Nephron progenitor cell (in vitro differentiated cells): Measurements from ENCODE around the gene CACNA1G.
A peak's percentile ranks its signal among the peaks of the same experiment; 100 is the strongest.

Experiments used
- DNase-seq: peaks from one replicate; pipeline ENCODE4 v3.0.0; 2021
- H3K27ac Mint-ChIP-seq: 2 replicates; pipeline ENCODE4 v1.8.0; 2021; ENCODE audit warnings: mild to moderate bottlenecking, moderate library complexity, mixed read lengths
- H3K27me3 Mint-ChIP-seq: 2 replicates; pipeline ENCODE4 v1.8.0; 2021; ENCODE audit warnings: mild to moderate bottlenecking, low read depth, mixed read lengths; ENCODE audit not compliant: poor library complexity
- H3K36me3 Mint-ChIP-seq: 2 replicates; pipeline ENCODE4 v1.8.0; 2021; ENCODE audit warnings: low read depth, mixed read lengths
- H3K4me1 Mint-ChIP-seq: 2 replicates; pipeline ENCODE4 v1.8.0; 2021; ENCODE audit warnings: mixed read lengths
- H3K4me3 Mint-ChIP-seq: 2 replicates; pipeline ENCODE4 v1.8.0; 2021; ENCODE audit warnings: mild to moderate bottlenecking, moderate library complexity, mixed read lengths
- H3K9me3 Mint-ChIP-seq: 2 replicates; pipeline ENCODE4 v1.8.0; 2021; ENCODE audit warnings: mild to moderate bottlenecking, moderate library complexity, mixed read lengths
- CTCF ChIP-seq: fragments of 200-600 bp; sonication (generic); IDR thresholded peaks from 2 replicates; pipeline ENCODE4 v1.5.0; 2021; ENCODE audit warnings: antibody characterized with exemption

Gene CACNA1G

DNA sequence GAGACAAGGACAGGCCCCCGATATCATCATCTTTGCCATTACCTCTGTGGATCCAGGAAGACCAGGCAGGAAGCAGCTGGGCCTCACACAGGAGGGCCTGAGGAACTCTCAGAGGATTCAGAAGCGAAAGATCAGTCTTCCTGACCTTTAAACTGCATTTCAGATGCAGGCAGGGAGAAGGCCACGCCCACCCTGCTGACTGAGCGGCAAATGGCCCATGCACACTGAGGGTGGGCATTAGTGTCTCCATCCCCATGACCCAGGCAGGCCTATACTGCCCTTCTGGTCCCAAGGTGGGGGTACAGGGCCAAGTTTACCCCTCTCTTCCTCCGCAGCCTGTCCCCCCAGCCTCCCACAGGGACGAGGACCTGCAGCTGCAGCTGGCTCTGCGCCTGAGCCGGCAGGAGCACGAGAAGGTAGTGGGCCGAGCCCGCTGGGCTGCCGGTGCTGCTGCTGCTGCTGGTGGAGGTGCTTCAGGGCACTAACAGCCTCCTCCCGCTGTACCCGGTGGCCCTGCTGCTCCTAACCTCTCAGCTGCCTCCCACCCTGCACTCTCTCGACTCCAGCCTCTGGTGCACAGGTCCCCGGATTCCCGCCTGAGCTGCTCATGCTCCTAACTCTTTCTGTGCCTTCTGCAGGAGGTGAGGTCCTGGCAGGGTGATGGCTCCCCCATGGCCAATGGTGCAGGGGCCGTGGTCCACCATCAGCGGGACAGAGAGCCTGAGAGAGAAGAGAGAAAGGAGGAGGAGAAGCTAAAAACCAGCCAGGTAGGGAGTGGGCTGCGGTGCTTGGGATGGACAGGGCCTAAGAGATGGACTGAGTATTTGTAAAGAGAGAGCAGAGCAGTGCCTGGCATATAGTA, 21.7 kb upstream of the CACNA1G start:
- Mint-ChIP-seq H3K4me1 (peaks cover 71% of the 10 kb centered on the region), H3K9me3 (no peaks in the 10 kb centered on the region), H3K27ac (peak overlapping the region; percentile 81), H3K4me3 (no peak overlapping the region), H3K27me3 (peaks cover 35% of the 10 kb centered on the region), H3K36me3 (no peaks in the 10 kb centered on the region)
- TF ChIP-seq CTCF: no peak
- DNase-seq: no peak

DNA sequence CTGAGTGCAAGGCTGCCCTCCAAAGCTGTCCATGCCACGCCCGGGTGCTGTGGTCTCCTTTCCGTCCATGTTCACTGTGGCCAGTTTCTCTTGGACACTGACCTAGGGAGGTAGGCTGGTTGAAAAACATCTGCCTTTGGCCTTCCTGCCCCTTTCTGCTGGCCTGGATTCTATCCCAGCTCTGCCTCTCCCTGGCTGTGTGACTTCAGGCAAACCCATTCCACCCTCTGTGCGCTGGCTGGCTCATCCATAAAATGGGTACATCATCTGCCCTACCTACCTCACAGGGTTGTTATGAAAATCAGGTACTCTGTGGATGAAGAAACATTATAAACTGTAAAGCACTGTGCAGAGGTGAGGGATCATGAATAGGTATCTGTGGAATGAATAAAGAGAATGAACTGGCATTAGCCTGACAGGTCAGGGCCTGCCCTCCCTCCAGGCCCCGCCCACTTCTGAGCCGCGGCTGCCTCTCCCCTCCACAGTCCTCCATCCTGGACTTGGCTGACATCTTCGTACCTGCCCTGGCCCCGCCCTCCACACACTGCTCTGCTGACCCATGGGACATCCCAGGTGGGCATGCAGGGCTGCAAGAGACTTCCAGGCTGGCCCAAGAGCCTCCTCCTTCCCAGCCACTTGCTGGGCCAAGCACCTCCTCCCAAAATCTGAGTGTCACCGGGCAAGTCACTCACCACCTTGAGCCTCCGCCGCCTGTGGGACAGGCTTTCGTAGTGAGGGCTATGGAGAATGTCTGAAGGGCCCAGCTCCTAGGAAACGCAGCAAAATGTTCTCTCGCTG, 20.6 kb upstream of the CACNA1G start:
- peaks cover 25% of the 10 kb centered on the region for H3K27me3 Mint-ChIP-seq
- no peak for DNase-seq
- H3K36me3 Mint-ChIP-seq: no peaks in the 10 kb centered on the region
- H3K27ac Mint-ChIP-seq: no peak overlapping the region
- H3K4me3 Mint-ChIP-seq: no peak overlapping the region
- peaks cover 68% of the 10 kb centered on the region for H3K4me1 Mint-ChIP-seq
- no peaks in the 10 kb centered on the region for H3K9me3 Mint-ChIP-seq
- no peak for TF ChIP-seq CTCF

- H3K36me3 Mint-ChIP-seq: no peaks in the 10 kb centered on the region
- peaks cover 24% of the 10 kb centered on the region for H3K27me3 Mint-ChIP-seq
- no peak for TF ChIP-seq CTCF
- DNase-seq: no peak
- H3K4me1 Mint-ChIP-seq: peaks cover 61% of the 10 kb centered on the region
- H3K4me3 Mint-ChIP-seq: no peak overlapping the region
- no peaks in the 10 kb centered on the region for H3K9me3 Mint-ChIP-seq
- H3K27ac Mint-ChIP-seq: no peak overlapping the region
Observed at GRCh38 chr17:50540560-50541401, 19.7 kb upstream of the CACNA1G start.

- no peaks in the 10 kb centered on the region for H3K36me3 Mint-ChIP-seq
- H3K27ac Mint-ChIP-seq: no peak overlapping the region
- TF ChIP-seq CTCF: no peak
- peaks cover 23% of the 10 kb centered on the region for H3K27me3 Mint-ChIP-seq
- no peak for DNase-seq
- H3K9me3 Mint-ChIP-seq: no peaks in the 10 kb centered on the region
- H3K4me1 Mint-ChIP-seq: peaks cover 58% of the 10 kb centered on the region
- peak overlapping the region; percentile 82 for H3K4me3 Mint-ChIP-seq
Observed at GRCh38 chr17:50541402-50541715, 19.2 kb upstream of the CACNA1G start.

DNA sequence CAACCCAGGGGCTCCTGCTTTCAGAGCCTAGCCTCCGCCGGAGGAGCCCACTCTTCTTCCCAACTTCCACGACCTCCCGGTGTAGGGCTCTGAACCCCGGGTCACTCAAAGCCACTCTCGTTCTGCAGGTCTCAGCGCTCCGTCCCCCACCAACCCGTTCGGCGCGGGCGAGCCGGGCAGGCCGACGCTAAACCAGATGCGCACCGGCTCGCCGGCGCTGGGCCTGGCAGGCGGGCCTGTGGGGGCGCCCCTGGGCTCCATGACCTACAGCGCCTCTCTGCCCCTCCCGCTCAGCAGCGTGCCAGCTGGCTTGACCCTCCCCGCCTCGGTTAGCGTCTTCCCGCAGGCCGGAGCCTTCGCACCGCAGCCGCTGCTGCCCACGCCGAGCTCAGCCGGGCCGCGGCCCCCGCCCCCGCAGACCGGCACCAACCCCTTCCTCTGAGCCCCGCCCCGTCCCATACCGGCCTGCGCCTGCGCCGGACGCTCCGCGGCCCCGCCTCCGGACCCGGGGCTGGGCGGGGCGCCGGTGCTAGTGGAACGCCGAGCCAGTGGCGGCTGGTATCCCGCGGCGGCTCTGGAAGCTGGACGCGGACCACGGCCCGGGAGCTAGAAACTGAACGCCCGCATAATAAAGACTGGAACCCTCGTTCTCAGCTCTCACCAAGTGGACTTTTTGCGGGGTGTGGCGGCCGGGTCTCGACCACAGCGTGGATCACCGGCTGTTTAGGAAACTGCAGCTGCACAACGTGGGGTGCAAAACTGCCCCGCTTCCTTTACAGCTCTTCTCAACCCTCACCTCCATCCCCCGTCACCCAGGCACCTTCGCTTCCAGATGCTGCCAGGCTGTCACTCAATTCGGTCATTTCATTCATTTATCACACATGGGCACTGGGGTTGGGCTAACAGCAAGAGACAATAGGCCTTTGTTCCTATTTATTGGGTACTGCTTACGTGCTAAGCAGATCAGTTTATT, 18.5 kb upstream of the CACNA1G start:
- TF ChIP-seq CTCF: no peak

More for the DNA sequence above, 18.5 kb upstream of the CACNA1G start:
- no peaks in the 10 kb centered on the region for H3K9me3 Mint-ChIP-seq
- H3K27ac Mint-ChIP-seq: no peak overlapping the region
- H3K4me1 Mint-ChIP-seq: peaks cover 58% of the 10 kb centered on the region
- DNase-seq: peak; percentile 95
- H3K36me3 Mint-ChIP-seq: no peaks in the 10 kb centered on the region
- H3K27me3 Mint-ChIP-seq: peaks cover 23% of the 10 kb centered on the region
- H3K4me3 Mint-ChIP-seq: peak overlapping the region; percentile 83
